Fibroblast of peridontal ligament (primary cell): ENCODE data around the gene NTN1.

Experiments
- DNase-seq: peaks from one replicate; pipeline ENCODE4 v3.0.0-alpha.2; 2010; ENCODE audit errors: extremely low read depth

The NTN1 gene

DNA sequence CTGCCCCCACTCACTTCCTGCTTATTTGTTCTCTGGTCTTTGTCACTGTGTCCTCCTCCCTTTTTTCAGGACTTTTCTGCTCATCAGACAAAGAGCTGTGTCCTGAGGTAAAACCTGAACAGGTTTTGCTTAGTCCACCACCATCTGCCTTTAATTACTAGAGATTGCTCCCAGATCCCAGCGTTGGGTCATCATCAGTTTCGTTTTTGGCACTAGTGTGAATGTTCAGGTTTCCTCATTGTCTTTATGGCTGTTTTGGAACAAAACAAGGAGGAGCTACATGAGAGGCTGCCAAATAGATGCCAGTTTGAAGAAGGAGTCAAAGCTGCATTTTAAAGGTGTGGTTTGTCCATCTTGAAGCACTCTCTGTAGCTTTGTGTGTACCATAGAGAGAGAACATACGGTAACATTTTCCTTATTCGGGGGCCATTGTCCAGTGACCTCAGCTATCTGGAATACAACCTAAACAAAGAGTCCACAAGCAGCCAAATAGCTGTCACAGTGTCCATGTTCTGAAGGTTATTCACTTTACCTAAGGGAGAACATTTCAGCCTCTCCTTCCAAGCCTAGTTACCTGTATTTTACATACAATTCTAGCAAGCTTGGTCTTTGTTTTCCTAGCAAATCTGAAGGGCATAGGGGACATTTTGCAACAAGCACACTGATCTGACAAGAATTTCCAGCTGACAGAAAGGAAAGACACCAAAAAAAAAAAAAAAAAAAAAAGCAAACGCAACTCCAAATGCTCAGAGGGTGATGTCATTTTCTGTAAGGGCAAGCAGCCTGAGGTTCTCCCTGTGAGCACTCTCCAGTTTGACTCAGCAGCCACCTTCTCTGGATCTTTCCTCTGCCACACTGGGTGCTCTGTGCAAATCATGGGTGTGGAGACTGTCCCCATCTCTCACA, 196.1 kb downstream of the NTN1 start:
- DNase-seq = peak; percentile 48

DNA sequence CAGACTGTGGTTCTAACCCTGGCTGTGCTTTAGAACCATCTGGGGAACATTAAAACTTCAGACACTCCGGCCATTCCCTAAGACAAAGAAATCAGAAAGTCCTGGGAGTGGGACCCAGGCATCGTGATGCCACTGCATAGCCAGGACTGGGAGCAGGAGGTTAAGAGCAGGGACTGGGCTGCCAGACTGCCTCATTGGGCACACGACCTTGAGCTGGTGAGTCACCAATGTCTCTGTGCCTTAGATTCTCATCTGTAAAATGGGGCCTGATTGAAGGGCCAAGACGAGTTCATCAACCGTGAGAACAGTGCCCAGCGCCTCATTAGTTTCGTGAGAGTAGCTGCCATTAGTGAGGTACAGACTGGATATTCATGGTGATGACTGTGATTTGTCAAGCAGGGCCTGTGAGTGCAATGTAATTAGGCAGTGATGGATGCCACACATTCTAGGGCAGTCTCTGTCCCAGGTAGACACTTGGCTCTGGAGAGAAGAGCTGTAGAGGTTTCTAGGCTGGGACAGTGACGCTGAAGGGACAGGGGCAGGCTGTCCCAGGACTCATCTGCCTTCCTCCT, 196.8 kb downstream of the NTN1 start:
- DNase-seq = no peak

DNA sequence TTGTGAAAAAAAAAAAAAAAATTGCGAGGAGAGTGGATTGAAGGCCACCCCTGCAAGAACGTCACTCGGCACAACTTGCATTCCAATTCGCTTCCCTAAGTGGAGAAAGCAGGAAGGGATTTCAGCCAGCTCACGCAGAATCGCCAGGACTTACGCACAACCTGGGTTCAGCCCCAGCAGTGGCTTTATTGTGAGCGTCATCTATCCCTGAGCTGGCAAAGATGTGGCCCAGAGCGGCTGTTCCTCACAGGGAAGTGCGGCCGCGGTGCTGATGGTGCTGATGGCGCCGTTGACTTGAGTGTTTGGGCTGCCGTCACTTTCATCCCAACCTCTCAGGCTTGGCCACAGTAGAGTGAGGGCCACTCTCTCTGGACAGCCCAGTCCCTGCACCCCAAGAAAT, 197.6 kb downstream of the NTN1 start:
- no peak for DNase-seq

DNA sequence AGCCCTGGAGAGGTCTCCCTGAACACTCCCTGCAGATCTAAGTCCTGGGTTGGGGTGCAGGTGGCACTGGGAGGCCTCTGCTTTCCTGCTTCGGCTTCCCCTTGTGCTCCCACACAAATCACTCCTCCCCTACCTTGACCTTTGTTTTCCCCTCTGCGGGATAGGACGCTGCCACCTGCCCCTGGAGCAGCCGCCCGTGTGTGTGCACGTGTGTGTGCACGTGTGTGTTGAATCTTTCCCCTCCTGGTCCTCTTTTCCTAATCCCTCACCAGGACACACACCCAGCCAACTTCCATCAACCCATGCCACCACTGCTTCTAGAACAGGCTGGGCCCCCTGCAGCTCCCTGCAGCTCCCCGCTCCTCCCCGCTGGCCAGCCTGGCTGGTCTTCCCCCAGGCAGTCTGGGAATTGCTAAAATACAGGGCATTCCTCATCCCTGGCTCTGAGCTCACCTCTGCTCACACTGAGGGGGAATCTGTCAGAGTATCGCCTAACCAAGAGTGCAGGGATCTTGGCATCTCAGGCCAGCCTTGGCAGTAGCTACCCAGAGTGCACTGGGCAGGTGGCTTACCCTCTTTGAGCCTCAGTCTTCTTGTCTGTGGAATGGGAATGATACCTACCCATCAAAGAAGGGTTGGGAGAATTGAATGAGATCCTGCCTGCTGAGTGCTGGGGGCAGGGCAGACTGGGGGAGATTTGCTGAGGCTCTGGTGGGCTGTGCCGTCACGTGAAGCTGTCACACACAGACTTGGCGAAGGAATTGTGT, 198.5 kb downstream of the NTN1 start:
- no peak for DNase-seq

DNA sequence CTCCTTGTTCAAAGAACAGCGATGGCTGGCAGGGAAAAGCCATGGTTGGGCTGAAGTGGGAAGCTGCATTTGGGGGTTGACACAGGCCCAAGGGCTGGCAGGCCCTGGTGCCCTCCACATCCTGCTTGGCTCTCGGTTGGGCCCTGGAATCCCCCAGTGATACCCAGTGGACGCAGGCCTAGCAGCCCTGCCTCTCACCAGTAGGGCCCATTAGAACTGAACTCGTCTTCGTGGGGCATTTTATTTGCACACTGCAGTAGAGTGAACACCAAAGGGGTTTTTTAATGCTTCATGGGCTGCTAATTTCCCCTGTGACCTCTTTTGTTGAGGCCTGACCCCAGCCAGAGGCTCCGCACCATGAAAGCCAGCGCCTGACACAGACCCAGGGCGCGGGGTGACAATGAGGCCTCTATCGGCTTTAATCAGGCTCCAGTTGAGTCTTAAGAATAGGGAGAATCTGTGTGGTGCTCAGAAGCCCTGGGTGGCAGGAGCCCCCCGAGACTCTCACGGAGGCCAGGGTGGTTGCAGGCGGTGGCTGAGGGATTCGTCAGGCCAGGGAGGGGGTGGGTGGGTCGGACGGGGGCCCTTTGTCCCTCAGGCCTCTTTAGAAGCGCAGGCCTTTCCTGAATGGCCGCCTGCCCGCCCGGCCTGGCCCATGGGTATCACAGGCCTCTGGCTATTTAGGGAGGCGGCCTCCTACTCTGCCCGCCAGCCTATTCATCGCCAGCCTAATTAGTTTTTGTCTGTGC, 199.3 kb downstream of the NTN1 start:
- no peak for DNase-seq

DNA sequence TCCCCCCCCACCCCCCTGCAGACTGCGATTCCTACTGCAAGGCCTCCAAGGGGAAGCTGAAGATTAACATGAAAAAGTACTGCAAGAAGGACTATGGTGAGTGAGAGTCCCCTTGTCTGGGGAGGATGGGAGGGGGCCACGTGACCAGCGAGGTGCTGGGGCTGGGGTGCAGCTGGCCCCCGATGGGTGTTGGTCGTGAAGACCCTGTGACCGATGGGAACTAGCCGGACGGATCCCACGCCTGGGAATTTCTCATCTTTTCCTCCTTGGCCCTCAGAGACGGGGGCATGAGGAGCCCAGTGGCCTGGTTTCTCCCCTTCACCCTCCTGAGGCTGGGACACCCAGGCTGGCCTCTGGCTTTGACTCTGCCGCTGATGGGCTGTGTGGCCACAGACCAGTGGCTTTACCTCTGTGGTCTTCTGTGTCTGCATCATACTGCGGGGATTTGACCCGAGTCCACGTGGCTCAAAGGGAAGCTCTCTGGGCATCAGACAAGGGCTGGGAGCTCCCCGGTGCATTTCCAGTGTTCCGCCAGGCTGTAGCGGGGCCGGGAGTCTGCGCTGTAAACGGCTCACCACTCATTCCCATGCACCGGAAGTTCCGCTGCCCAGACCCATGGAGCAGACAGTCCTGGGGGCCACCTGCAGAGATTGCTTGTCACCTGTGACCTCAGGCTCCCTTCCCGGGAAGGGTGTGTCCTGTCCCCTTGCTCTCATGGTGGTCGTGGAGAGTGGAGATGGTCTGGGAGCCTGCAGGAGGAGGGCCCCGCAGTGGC, 200.0 kb downstream of the NTN1 start:
- DNase-seq = no peak

DNA sequence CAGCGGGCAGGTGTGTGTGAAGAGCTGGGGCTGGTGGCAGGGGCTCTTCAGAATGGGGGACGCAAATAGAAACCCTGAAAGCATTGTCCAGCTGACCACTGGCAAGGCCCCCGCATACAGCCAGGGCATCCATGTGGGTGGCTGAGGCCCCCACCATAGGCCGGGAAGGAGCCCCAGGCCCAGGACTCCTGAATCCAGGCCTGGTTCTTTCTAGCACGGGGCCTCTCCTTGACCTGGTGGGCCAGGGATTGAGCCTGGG, 200.5 kb downstream of the NTN1 start:
- no peak for DNase-seq

DNA sequence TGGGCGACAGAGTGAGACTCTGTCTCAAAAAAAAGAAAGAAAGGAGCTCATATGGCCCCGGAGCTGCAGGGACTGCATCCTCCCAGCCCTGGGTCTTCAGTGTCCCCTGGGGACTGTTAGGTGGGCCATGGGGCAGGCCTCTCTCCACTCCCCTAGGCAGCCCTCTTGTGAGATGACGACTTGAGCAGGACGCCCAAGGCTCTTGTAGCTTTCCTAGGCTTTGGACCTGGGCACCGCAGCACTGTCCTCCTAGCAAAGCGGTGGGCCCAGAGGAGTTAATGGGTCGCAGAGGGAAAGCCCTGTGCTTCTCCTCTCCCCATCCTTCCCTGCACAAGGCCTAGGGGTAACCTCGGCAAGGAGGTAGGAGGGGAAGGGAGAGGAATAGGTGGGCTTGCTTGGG, 202.2 kb downstream of the NTN1 start:
- no peak for DNase-seq

DNA sequence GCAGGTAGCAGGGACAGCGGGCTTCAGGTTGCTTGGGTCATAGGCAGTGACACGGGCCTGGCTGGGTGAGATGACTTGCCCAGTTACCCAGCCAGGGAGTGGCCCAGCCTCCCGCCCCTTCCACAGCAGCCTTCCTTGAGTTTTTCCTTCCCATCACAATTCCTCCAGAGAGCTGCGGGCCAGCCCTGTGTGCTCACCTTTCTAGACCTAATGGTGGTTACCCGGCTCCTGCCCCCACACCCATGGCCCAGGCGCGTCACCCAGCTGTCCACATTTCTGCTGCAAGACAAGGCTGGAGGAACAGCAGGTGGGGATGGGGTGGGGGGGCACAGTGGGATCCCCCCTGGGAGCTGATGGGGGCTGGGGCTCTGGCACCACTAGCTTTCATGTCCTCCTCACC, 203.2 kb downstream of the NTN1 start:
- DNase-seq = no peak

DNA sequence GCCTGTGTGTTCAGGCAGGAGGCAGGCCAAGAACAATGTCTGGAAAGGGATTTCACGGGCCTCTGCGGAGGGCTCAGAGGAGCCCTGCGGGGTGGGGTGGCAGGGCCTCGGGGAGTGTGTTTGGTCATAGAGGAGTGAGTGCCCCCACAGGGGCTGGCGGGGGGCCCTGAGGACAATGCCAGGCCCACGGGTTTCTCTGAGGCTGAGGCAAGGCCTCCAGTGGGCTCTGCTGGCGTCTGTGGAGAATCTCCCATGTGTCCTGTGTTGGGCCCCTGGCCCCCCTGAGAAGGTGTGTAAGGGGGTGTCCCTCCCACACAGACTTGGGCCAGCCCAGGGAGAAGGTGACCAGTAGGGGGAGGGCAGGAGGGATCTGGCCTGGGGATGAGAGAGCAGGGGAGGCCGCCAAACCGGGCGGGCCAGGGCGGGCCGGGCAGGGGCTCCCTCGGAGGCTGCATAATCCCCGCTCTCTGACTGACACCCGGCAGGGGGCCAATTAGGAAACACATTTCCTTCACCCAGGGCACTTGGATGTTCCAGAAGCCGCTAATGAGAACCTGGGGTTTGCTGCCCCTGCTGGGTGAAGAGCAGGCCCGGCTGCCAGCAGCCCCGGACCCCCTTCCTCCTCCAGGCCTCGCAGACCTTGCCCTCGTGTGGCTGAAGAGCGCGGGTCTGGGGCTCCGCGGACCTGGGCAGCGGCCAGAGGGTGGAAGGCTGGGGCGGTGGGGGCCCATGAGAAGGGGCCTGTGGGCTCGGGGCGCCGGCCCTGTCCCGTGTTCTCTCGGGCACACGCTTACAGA, 204.2 kb downstream of the NTN1 start:
- no peak for DNase-seq

DNA sequence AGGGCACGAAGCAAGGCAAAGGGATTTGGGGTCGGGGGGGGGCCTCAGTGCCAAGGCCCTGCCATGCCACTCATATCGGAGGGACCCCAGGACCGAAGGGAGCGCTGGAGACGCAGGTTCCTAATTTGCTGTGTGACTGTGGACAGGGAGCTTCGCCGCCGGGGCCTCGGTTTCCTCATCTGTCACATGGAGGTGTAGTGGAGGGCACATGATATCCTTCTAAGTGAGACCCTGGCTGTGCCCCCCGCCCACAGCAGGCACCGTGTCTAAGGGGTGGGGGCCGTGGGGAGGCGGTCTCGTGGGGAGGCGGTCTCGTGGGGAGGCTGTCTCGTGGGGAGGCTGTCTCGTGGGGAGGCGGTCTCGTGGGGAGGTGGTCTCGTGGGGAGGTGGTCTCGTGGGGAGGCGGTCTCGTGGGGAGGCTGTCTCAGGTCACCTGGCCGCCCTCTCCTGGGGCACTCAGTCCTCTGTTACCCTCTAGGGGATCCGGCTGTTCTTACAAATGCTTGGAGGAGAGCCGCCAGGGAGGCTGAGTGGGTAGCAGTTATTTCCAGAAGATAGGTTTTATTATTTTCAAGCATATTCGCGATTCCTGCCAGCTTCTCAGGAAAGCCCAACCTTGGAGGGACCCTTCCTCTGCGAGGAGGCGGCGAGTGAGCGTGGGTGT, 205.0 kb downstream of the NTN1 start:
- no peak for DNase-seq

DNA sequence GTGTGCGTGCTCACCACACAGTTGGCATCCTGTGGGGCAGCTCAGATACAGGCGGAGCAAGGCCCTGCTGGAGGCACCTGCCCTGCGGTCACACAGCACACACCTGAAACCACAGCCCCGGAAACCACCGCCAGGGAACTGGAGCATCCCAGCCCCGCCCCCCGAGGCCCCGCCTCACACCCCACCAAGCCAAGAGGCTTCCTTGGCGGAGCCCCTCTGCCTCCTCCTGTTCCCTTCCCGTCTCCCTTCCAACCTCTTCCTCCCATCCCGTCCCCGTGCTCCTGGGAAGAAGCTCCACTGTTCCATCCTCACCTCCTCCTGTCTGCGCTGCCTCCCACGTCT, 205.5 kb downstream of the NTN1 start:
- DNase-seq = no peak

DNA sequence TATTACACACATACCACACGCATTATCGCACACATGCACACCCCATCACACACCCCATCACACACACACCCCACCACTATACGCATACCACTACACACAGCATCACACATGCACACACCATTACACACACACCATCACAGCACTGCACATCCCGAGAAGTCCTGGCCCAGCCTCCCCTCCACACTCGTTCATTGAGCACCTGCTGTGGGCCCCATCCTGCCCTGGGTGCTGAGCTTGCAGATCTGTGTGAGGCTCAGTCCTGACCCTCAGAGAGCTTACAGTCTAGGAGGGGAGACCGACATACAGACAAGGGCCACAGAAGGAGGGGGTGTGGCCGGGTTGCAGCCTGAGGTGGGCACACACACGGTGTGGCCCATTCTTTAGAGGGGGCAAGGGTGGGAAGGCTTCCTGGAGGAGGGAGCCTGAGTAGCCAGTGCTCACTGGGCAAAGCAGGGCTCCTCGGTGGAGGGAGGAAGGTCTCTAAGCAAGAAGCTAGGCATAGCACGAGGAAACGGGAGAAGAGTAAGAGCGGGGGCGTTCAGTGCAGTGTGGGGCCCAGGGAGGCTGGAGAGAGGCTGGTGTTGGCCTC, 206.6 kb downstream of the NTN1 start:
- DNase-seq = no peak

DNA sequence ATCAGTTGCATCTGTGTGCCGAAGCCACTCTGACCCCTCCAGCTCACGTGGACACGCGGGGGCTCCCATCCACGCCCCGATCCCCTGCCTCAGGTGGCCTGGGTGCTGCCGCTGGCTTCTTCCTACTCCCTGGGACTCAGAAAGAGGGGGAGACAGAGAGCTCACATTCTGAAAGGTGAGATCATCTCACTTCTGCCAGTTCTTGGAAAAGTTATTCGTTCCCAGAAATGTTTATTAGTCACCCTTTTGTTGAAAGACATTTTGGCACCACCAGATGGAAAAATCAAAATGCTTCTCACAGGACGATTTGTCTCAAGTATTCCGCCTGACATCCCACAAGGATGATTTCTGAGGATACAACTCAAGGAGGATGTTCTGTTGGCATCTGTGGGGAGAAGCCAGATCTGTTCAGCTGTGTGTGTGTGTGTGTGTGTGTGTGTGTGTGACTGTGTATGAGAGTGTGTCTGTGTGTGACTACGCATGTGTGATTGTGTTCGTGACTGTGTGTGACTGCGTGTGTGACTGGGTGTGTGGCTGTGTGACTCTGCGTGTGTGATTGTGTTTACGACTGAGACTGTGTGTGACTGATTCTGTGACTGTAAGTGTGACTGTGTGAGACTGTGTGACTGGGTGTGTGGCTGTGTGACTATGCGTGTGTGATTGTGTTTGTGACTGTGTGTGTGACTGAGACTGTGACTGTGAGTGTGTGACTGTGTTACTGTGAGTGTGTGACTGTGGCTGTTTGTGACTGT, 207.3 kb downstream of the NTN1 start:
- peak; percentile 63 for DNase-seq

DNA sequence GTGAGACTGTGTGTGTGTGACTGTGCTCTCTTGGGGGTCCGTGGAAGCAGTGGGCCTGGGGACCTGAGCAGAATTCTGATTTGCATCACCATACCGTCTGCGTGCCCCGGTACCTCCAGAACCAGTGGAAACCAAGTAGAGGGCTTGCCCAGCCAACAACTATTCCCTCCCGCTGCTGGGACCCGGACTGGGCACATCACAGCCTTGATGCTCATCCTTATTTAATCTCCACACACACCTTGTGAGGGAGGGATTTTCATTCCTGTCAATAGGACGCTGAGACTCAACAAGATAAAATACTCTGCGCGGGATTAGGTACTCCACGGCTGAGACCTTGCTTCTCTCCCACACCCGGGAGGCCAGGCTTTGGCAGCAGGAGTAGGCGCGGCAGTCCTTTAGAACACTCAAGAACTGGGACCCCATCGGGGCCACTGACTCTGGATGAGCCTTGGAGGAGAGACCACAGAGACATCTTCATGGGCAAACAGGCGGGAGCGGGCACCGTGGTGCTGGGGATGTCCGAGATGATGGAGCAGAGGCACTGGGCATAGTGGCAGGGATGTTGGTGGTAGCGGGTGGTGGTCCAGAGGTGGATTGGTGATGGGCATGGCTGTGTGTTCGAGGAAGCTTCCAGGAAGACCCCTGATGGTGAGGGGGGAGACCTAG, 208.0 kb downstream of the NTN1 start:
- DNase-seq = no peak

DNA sequence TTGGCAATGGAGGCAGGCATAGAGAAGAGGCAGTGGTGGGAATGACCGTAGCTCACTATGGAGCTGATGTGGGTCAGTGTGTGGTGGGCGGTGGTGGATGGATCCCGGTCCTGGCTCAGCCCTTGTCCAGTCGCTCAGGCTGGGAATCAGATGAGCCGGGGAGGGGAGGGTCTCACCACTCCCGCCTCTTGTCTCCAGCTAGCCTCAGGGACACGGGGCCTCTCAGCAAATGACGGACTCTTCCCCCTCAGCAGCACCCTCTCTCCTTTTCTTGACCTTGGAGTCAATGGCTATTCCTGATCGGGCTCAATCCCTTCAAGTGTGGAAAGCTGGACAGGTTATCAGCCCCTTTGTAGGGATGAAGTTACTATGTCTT, 208.5 kb downstream of the NTN1 start:
- DNase-seq = no peak

DNA sequence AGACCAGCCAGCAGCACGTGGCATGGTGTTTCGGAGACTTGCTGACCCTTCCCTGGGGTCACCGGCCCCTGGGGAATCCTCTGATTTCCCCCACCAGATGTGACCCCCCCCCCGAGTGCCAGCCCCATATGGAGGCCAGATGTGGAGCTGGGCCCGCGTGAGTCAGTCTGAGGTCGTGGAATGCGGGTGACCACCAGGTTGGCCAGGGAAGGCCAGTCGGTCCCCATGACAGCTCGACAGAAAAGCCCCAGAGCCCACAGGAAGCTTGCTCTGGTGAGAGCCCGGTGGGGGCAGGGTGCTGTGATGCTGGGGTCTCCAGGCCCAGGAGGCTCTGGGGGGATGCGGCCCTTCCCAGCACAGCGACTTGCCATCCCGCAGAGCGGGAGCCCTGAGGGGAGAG, 209.0 kb downstream of the NTN1 start:
- DNase-seq = peak; percentile 14

DNA sequence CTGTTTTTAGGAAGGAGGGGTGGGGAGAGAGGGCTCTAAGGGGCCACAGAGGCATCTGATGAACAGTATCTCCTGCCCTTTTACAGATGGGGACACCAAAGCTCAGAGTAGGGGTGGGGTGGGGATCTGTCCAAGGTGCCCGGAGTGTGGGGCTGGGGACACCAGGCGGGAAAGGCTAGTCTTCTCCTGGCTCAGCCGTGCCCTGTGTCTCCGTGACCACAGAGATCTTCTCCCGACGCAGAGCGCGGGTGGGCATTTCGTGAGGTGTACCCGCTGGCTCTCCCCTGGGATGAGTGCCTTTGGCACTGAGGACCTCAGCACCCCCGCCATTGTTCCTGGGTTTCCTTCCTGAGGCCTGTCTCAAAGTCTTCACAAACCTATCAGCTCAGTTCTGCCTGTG, 209.6 kb downstream of the NTN1 start:
- no peak for DNase-seq
